GM12878 (cell line): ENCODE results near the gene LDLRAD3. TPM values are rescaled to one million over a fixed set of nuclear protein-coding genes. Genes with fewer than 3 reads are reported as not detected.
"Not testable (repeated sequence)": the region's sequence is repeated elsewhere in the genome, so short reads cannot be mapped to it uniquely, and the experiment has no call there.

Experiments
- ATAC-seq: fragments of 200-7000 bp; cut with Tn5 transposase; 3 replicates; pipeline ENCODE4 v1.9.1; 2020; ENCODE audit warnings: mild to moderate bottlenecking, moderate library complexity
- BruUV-seq: library from RNA; stranded (reverse); fragments of 400-500 nt; replicated peaks from 2 replicates; lab custom pipeline; 2021; lab: Mats Ljungman, UMichigan
- CTCF ChIA-PET: fragments of 300-600 bp; sonication (Branson Sonifier 250); formaldehyde crosslinking; extraction: SDS; loops from one replicate; lab custom pipeline; 2021; ENCODE audit warnings: inconsistent platforms; lab: Yijun Ruan, JAX
- POLR2A ChIA-PET: fragments of 350-600 bp; formaldehyde crosslinking; extraction: SDS; loops from one replicate; lab custom pipeline; 2021; ENCODE audit warnings: inconsistent platforms; lab: Charles Lee
- RAD21 ChIA-PET: fragments of 300-600 bp; sonication (Branson Sonifier 250); formaldehyde crosslinking; loops from one replicate; lab custom pipeline; 2023; ENCODE audit warnings: antibody characterized with exemption; ENCODE audit not compliant: unreplicated experiment; lab: Charles Lee
- SMC1A ChIA-PET: fragments of 300-600 bp; sonication (Branson Sonifier 250); formaldehyde crosslinking; loops from one replicate; lab custom pipeline; 2023; ENCODE audit not compliant: unreplicated experiment, uncharacterized antibody; lab: Charles Lee
- DNase-seq: peaks from one replicate; pipeline ENCODE4 v3.0.0-alpha.2; 2011; ENCODE audit warnings: low read depth, low spot score
- FAIRE-seq: peaks from 3 replicates; lab custom pipeline; 2011; peaks lifted over from hg19 to GRCh38; lab: Jason Lieb, UNC
- H2AFZ ChIP-seq: 2 replicates; pipeline ENCODE4 v1.6.0; 2011; ENCODE audit warnings: low read depth, low read length, control low read depth; ENCODE audit not compliant: control insufficient read depth
- H3K27ac ChIP-seq: 2 replicates; pipeline ENCODE4 v1.5.1; 2011; ENCODE audit warnings: control low read depth; ENCODE audit not compliant: control insufficient read depth, insufficient read depth
- H3K27me3 ChIP-seq, 2 experiments: replicated peaks in 1 of 2; 2 replicates each; pipeline versions ENCODE4 v1.6.0 to v1.6.1; 2011; ENCODE audit warnings: low read length in 1 of 2; ENCODE audit not compliant: control insufficient read depth in 2 of 2, insufficient read depth in 2 of 2
- H3K36me3 ChIP-seq, 2 experiments: 2 replicates each; pipeline ENCODE4 v1.5.1; 2011; ENCODE audit warnings: low read length in 1 of 2; ENCODE audit not compliant: control insufficient read depth in 2 of 2, insufficient read depth in 2 of 2
- H3K4me1 ChIP-seq: 2 replicates; pipeline ENCODE4 v1.6.1; 2011; ENCODE audit warnings: mild to moderate bottlenecking, low read length, moderate library complexity, mixed read lengths; ENCODE audit not compliant: control insufficient read depth, insufficient read depth
- H3K4me2 ChIP-seq: 2 replicates; pipeline ENCODE4 v1.6.0; 2011; ENCODE audit warnings: control low read depth; ENCODE audit not compliant: control insufficient read depth, insufficient read depth
- H3K4me3 ChIP-seq: fragments of 200-600 bp; sonication (generic); 2 replicates; pipeline ENCODE4 v1.5.1; 2016
- H3K79me2 ChIP-seq: 2 replicates; pipeline ENCODE4 v1.6.0; 2011; ENCODE audit warnings: low read length; ENCODE audit not compliant: control insufficient read depth, insufficient read depth
- H3K9ac ChIP-seq: 2 replicates; pipeline ENCODE4 v1.8.0; 2011; ENCODE audit warnings: low read length, control low read depth, mixed read lengths; ENCODE audit not compliant: control insufficient read depth, insufficient read depth
- H3K9me3 ChIP-seq: replicated peaks from 3 replicates; pipeline ENCODE4 v1.5.1; 2011; ENCODE audit warnings: mild to moderate bottlenecking, low read length; ENCODE audit not compliant: control insufficient read depth, insufficient read depth
- H4K20me1 ChIP-seq: 2 replicates; pipeline ENCODE4 v1.6.0; 2011; ENCODE audit not compliant: control insufficient read depth, insufficient read depth
- CEBPB ChIP-seq, 2 experiments: fragments of 150-350 bp in 1 of 2; IDR thresholded peaks; 2 replicates each; pipeline ENCODE4 v1.6.1; 2012 to 2014; ENCODE audit warnings: low read depth in 2 of 2, low read length in 2 of 2, borderline replicate concordance in 1 of 2, inconsistent platforms in 1 of 2
- JUNB ChIP-seq: IDR thresholded peaks from 2 replicates; pipeline ENCODE4 v1.6.1; 2016; ENCODE audit warnings: antibody characterized with exemption, mild to moderate bottlenecking
- NR2F1 ChIP-seq: fragments of 450-650 bp; conservative IDR thresholded peaks from 2 replicates; pipeline ENCODE4 v1.6.1; 2017; ENCODE audit warnings: mild to moderate bottlenecking
- YBX1 ChIP-seq: fragments of 450-650 bp; IDR thresholded peaks from 2 replicates; pipeline ENCODE4 v1.6.1; 2016; ENCODE audit warnings: antibody characterized with exemption
- WGBS: methylation state at CpG from one replicate; pipeline ENCODE4 v1.1.6; 2016; ENCODE audit warnings: low lambda C conversion rate; ENCODE audit not compliant: insufficient replicate concordance, insufficient coverage; ENCODE audit errors: missing lambda C conversion rate; 5-methylcytosine and 5-hydroxymethylcytosine counted together
- in situ Hi-C: fragments of 300-500 bp; cut with MboI; formaldehyde crosslinking; loops from 9 replicates; pipeline ENCODE4 v1.14.3; 2018; ENCODE audit warnings: mixed read lengths
- intact Hi-C: fragments of 100-400 bp; cut with micrococcal nuclease; formaldehyde crosslinking; loops from one replicate; pipeline ENCODE4 v1.14.2; 2022; ENCODE audit not compliant: unreplicated experiment
- polyA plus RNA-seq, 11 experiments: library from polyadenylated mRNA; depleted of rRNA in 4 of 11; unstranded in 6 of 11; stranded (reverse) in 5 of 11; fragments of >200 nt; fragmentation: Nextera tagmentation in 4 of 11; fragmentation: Illumina TruSeq in 1 of 11; extraction: Ambion mirVana in 4 of 11; extraction: Trizol in 1 of 11; gene quantifications; 1 replicate in 1 of 11; 2 replicates in 10 of 11; pipeline versions ENCODE4 v1.2.1 to v1.2.3, GENCODE V29; 2011 to 2016; ENCODE audit warnings: inconsistent platforms in 2 of 11, missing spikeins in 2 of 11, low read depth in 1 of 11
- total RNA-seq, 4 experiments: library from RNA; depleted of rRNA in 3 of 4; stranded (reverse); fragments of >200 nt in 3 of 4; fragmentation: Illumina TruSeq in 1 of 4; extraction: Trizol in 1 of 4; gene quantifications; 2 replicates each; pipeline versions ENCODE4 v1.2.1 to v1.2.3, GENCODE V29; 2013 to 2021

LDLRAD3 gene
- total and polyA plus RNA-seq, 10 of the 15 experiments (the other 5 are each of a cell fraction or from before 2014, with no cell fraction given) = 2.5 to 17.2 (median 10.7) TPM

DNA sequence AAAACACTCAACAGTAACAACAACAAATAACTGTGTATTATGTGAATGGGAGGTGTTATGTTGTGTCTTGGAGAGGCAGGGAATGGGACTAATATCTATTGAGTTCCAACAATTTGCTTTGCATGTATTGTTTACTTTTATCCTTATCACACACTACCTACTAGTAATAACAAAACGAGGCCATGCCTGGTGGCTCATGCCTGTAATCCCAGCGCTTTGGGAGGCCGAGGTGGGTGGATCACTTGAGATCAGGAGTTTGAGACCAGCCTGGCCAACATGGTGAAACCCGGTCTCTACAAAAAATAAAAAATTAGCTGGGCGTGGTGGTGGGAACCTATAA is 35.5 kb upstream of the LDLRAD3 start:
- DNase-seq, RAD21 ChIA-PET, H4K20me1 ChIP-seq, H3K36me3 ChIP-seq, FAIRE-seq, in situ Hi-C loops, POLR2A ChIA-PET, H3K27me3 ChIP-seq, H3K9me3 ChIP-seq, H3K4me3 ChIP-seq, BruUV-seq, H3K9ac ChIP-seq, H3K79me2 ChIP-seq, H2AFZ ChIP-seq: not testable (repeated sequence)
- Histone ChIP-seq H3K27ac (peak overlapping the region; percentile 24), H3K4me1 (peaks cover 39% of the 10 kb centered on the region), H3K4me2 (peak overlapping the region; percentile 19)
- ATAC-seq = peak; percentile 2; the same call in 2 of the 3 replicates
- ChIA-PET SMC1A (interaction anchor here (1.9 kb wide), 1 partner anchor 87 kb away, joined by 7 read pairs; no protein-coding TSS in a partner anchor), CTCF (interaction anchor here (1.9 kb wide), 2 partner anchors 9 to 86 kb away, joined by 5 to 6 read pairs; no protein-coding TSS in a partner anchor)
- TF ChIP-seq CEBPB (IDR thresholded peaks at IDR 0.05; ENCODE audit: borderline replicate concordance in 1 of 2, low read depth in 2 of 2, low read length in 2 of 2) (peak in 1 of 2 experiments; percentile 50; a peak in 1 of 4 replicates), NR2F1 (0 out of 2 replicates have a peak, but pooled peaks have one; percentile 6)
- intact Hi-C loops = loop anchor here (5.0 kb wide), 2 partner anchors 64 to 86 kb away; no protein-coding TSS in a partner anchor
- WGBS = 29% methylated on average over 5 of the region's 5 CpGs

- DNase-seq (no peak), ATAC-seq (no peak), FAIRE-seq (no peak)
- no peak overlapping the region; the same call in 1 of the 2 replicates for H2AFZ ChIP-seq
- BruUV-seq = no TSS peak
- ChIA-PET RAD21 (no interaction called here), SMC1A (interaction anchor here (0.9 kb wide), 1 partner anchor 84 kb away, joined by 4 read pairs; no protein-coding TSS in a partner anchor), POLR2A (no interaction called here), CTCF (interaction anchor here (1.1 kb wide), 1 partner anchor 38 kb away, joined by 3 read pairs; no protein-coding TSS in a partner anchor)
- no peak overlapping the region; the same call in 1 of the 2 replicates for H3K27ac ChIP-seq
- no peaks in the 10 kb centered on the region for H3K27me3 ChIP-seq
- peak overlapping the region; percentile 15; the same call in 1 of the 2 replicates for H3K4me2 ChIP-seq
- in situ Hi-C loops = no loop called here
- no peaks in the 10 kb centered on the region; the same call in 2 of the 3 replicates for H3K9me3 ChIP-seq
- H4K20me1 ChIP-seq = no peaks in the 10 kb centered on the region
- no peak overlapping the region for H3K4me3 ChIP-seq
- H3K4me1 ChIP-seq = peaks cover 51% of the 10 kb centered on the region
- TF ChIP-seq JUNB (peak; percentile 20; the same call in 1 of the 2 replicates), YBX1 (no peak)
- H3K36me3 ChIP-seq = no peaks in the 10 kb centered on the region
- no peak overlapping the region for H3K9ac ChIP-seq
- H3K79me2 ChIP-seq = no peaks in the 10 kb centered on the region
- intact Hi-C loops = loop anchor here (5.0 to 10.0 kb wide), 4 partner anchors 63 to 295 kb away; partner anchors contain the start of gene FJX1
- WGBS = 3% methylated on average over 3 of the region's 3 CpGs
These were observed 34.2 kb upstream of the LDLRAD3 start for GRCh38 chr11:35909511-35910265.
